ENCODE data around the gene ZYG11A.

The ZYG11A gene

GRCh38 chr1:52937433-52938182 lies 95.0 kb downstream of the ZYG11A start:
- in situ Hi-C loops (cut with HindIII; ENCODE audit: low sequenced_read_pairs), result no loop called here
- DNase-seq (ENCODE audit: low read depth, low spot score), result no peak
- no peak for TF ChIP-seq CTCF (IDR thresholded peaks at IDR 0.05; ENCODE audit: low read depth, low read length)
- H3K4me3 ChIP-seq (ENCODE audit: low read depth, low read length), result no peak overlapping the region

GRCh38 chr1:52938183-52938451 lies 95.6 kb downstream of the ZYG11A start:
- H3K4me3 ChIP-seq (ENCODE audit: low read depth, low read length), result no peak overlapping the region
- DNase-seq (ENCODE audit: low read depth, low spot score), result no peak
- TF ChIP-seq CTCF (IDR thresholded peaks at IDR 0.05; ENCODE audit: low read depth, low read length), result no peak
- in situ Hi-C loops (cut with HindIII; ENCODE audit: low sequenced_read_pairs), result no loop called here

GRCh38 chr1:52943876-52944416 lies 101.4 kb downstream of the ZYG11A start:
- no peak for TF ChIP-seq CTCF (IDR thresholded peaks at IDR 0.05; ENCODE audit: low read depth, low read length)
- in situ Hi-C loops (cut with HindIII; ENCODE audit: low sequenced_read_pairs), result no loop called here
- H3K4me3 ChIP-seq (ENCODE audit: low read depth, low read length), result no peak overlapping the region
- no peak for DNase-seq (ENCODE audit: low read depth, low spot score)

- no peak overlapping the region for H3K4me3 ChIP-seq (ENCODE audit: low read depth, low read length)
- DNase-seq (ENCODE audit: low read depth, low spot score), result no peak
- in situ Hi-C loops (cut with HindIII; ENCODE audit: low sequenced_read_pairs), result no loop called here
- no peak for TF ChIP-seq CTCF (IDR thresholded peaks at IDR 0.05; ENCODE audit: low read depth, low read length)
Measured at GRCh38 chr1:52944566-52944965, 102.0 kb downstream of the ZYG11A start.

Measured in astrocyte of the spinal cord (primary cell).